Endothelial cell of umbilical vein (primary cell): ENCODE data around the gene MEF2C. TPM values are rescaled to one million over a fixed set of nuclear protein-coding genes. Genes with fewer than 3 reads are reported as not detected.

ENCODE experiments used
- BruUV-seq: library from RNA; stranded (reverse); fragments of 400-500 nt; replicated peaks from 2 replicates; lab custom pipeline; 2021; lab: Mats Ljungman, UMichigan
- CTCF ChIA-PET: fragments of 300-600, 350-600 bp; sonication (Branson Sonifier 250); formaldehyde crosslinking; loops from one replicate; lab custom pipeline; 2021; ENCODE audit warnings: antibody characterized with exemption, inconsistent platforms; lab: Charles Lee
- POLR2A ChIA-PET: fragments of 300-600, 350-600 bp; sonication (Branson Sonifier 250); formaldehyde crosslinking; loops from one replicate; lab custom pipeline; 2021; ENCODE audit warnings: antibody characterized with exemption, inconsistent platforms; lab: Charles Lee
- DNase-seq: peaks from one replicate; pipeline ENCODE4 v3.0.0-alpha.2; 2011; ENCODE audit warnings: low read depth, low spot score
- FAIRE-seq: peaks from 2 replicates; lab custom pipeline; 2011; peaks lifted over from hg19 to GRCh38; lab: Jason Lieb, UNC
- H2AFZ ChIP-seq: 2 replicates; pipeline ENCODE4 v1.6.0; 2012; ENCODE audit warnings: low read depth, low read length, control low read depth, inconsistent platforms
- H3K27ac ChIP-seq: 2 replicates; pipeline ENCODE4 v1.5.1; 2011; ENCODE audit warnings: low read depth, mild to moderate bottlenecking, control low read depth, low read length, moderate library complexity; ENCODE audit not compliant: insufficient read depth
- H3K27me3 ChIP-seq, 2 experiments: 2 replicates each; pipeline versions ENCODE4 v1.6.0 to v1.6.1; 2011; ENCODE audit warnings: low read length in 2 of 2, mixed read lengths in 1 of 2; ENCODE audit not compliant: control insufficient read depth in 2 of 2, insufficient read depth in 2 of 2
- H3K36me3 ChIP-seq, 2 experiments: 2 replicates in 1 of 2; 3 replicates in 1 of 2; pipeline ENCODE4 v1.5.1; 2011; ENCODE audit warnings: low read length in 2 of 2, mild to moderate bottlenecking in 1 of 2, moderate library complexity in 1 of 2; ENCODE audit not compliant: control insufficient read depth in 2 of 2, insufficient read depth in 2 of 2; ENCODE audit errors: extremely low read depth in 1 of 2
- H3K4me1 ChIP-seq: 3 replicates; pipeline ENCODE4 v1.5.1; 2011; ENCODE audit warnings: mild to moderate bottlenecking, low read length; ENCODE audit not compliant: control insufficient read depth, insufficient read depth; ENCODE audit errors: extremely low read depth
- H3K4me2 ChIP-seq: 2 replicates; pipeline ENCODE4 v1.6.1; 2011; ENCODE audit warnings: low read length, control low read depth, mixed read lengths; ENCODE audit not compliant: insufficient read depth
- H3K4me3 ChIP-seq, 3 experiments: fragments of 200-600 bp in 1 of 3; sonication (generic), shearing (Covaris generic) in 1 of 3; replicated peaks in 1 of 3; 2 replicates each; pipeline ENCODE4 v1.5.1; 2011 to 2016; ENCODE audit warnings: control low read depth in 3 of 3, low read length in 3 of 3, mild to moderate bottlenecking in 2 of 3, inconsistent platforms in 1 of 3, low read depth in 1 of 3, moderate library complexity in 1 of 3; ENCODE audit not compliant: insufficient read depth in 1 of 3
- H3K79me2 ChIP-seq: 2 replicates; pipeline ENCODE4 v1.6.0; 2012; ENCODE audit warnings: low read length, inconsistent platforms; ENCODE audit not compliant: control insufficient read depth, insufficient read depth
- H3K9ac ChIP-seq: replicated peaks from 2 replicates; pipeline ENCODE3; 2011; ENCODE audit warnings: low read length, control low read depth; ENCODE audit not compliant: insufficient read depth; ENCODE audit errors: extremely low read depth
- H3K9me1 ChIP-seq: replicated peaks from 3 replicates; pipeline ENCODE4 v1.6.0; 2011; ENCODE audit warnings: mild to moderate bottlenecking, low read length; ENCODE audit not compliant: control insufficient read depth, insufficient read depth; ENCODE audit errors: extremely low read depth
- H3K9me3 ChIP-seq: replicated peaks from 2 replicates; pipeline ENCODE4 v1.5.1; 2012; ENCODE audit warnings: low read length, inconsistent platforms; ENCODE audit not compliant: control insufficient read depth, insufficient read depth
- H4K20me1 ChIP-seq: replicated peaks from 2 replicates; pipeline ENCODE3; 2011; ENCODE audit warnings: mild to moderate bottlenecking, low read length; ENCODE audit not compliant: control insufficient read depth, insufficient read depth; ENCODE audit errors: extremely low read depth
- EZH2 ChIP-seq: IDR thresholded peaks from 2 replicates; pipeline ENCODE4 v1.6.1; 2012; ENCODE audit warnings: borderline replicate concordance, low read depth, mild to moderate bottlenecking, moderate library complexity, low read length, inconsistent platforms; ENCODE audit not compliant: severe bottlenecking
- FOS ChIP-seq: IDR thresholded peaks from 2 replicates; pipeline ENCODE4 v1.6.1; 2011; ENCODE audit warnings: mild to moderate bottlenecking, low read length, moderate library complexity, borderline replicate concordance; ENCODE audit not compliant: insufficient read depth
- GATA2 ChIP-seq: IDR thresholded peaks from 2 replicates; pipeline ENCODE4 v1.7.0; 2011; ENCODE audit warnings: low read depth, mild to moderate bottlenecking, moderate library complexity, mixed read lengths, low read length; ENCODE audit not compliant: insufficient read length, insufficient read depth
- JUN ChIP-seq: IDR thresholded peaks from 2 replicates; pipeline ENCODE4 v1.6.1; 2011; ENCODE audit warnings: borderline replicate concordance, low read depth; ENCODE audit not compliant: insufficient read length, insufficient read depth
- MYC ChIP-seq: IDR thresholded peaks from one replicate; pipeline ENCODE4 v1.6.1; 2011; ENCODE audit warnings: mild to moderate bottlenecking, low read depth, low read length
- POLR2A ChIP-seq: IDR thresholded peaks from 2 replicates; pipeline ENCODE4 v1.6.1; 2012; ENCODE audit warnings: low read depth, mild to moderate bottlenecking, control low read depth, low read length
- POLR2AphosphoS5 ChIP-seq: IDR thresholded peaks from 2 replicates; pipeline ENCODE4 v1.6.1; 2012; ENCODE audit warnings: low read depth, mild to moderate bottlenecking, control low read depth, low read length, moderate library complexity; ENCODE audit not compliant: insufficient read depth
- dilution Hi-C: fragments of 300-500 bp; cut with MboI; formaldehyde crosslinking; loops from one replicate; pipeline ENCODE4 v1.15.0; 2019; ENCODE audit warnings: low sequenced_read_pairs; ENCODE audit not compliant: extremely low pct_ligation_motif_present
- intact Hi-C: fragments of 100-400 bp; cut with micrococcal nuclease; formaldehyde crosslinking; loops from one replicate; pipeline ENCODE4 v1.10.0; 2022
- polyA plus RNA-seq, 4 experiments: library from polyadenylated mRNA; depleted of rRNA in 3 of 4; stranded (reverse) in 3 of 4; unstranded in 1 of 4; fragments of >200 nt; gene quantifications; 2 replicates each; pipeline versions ENCODE4 v1.2.1 to v1.2.3, GENCODE V29; 2011 to 2012; ENCODE audit warnings: missing spikeins in 1 of 4
- total RNA-seq: library from RNA; stranded (reverse); gene quantifications from 2 replicates; pipeline ENCODE4 v1.2.3, GENCODE V29; 2021
- TF ChIP-seq, protein P1 (sequence below): IDR thresholded peaks from 2 replicates; pipeline ENCODE4 v1.6.1; 2011; ENCODE audit not compliant: insufficient read depth, insufficient read length
- TF ChIP-seq, protein P2 (sequence below), 2 donors: IDR thresholded peaks; 1 replicate in 1 of 2; 2 replicates in 1 of 2; pipeline ENCODE4 v1.5.1; 2011; ENCODE audit warnings: low read length in 2 of 2, mild to moderate bottlenecking in 2 of 2, moderate library complexity in 2 of 2, control low read depth in 1 of 2, inconsistent platforms in 1 of 2, low read depth in 1 of 2; ENCODE audit not compliant: insufficient read depth in 1 of 2; ENCODE audit errors: extremely low read depth in 1 of 2

The MEF2C gene
- total and polyA plus RNA-seq, 2 donors (not counting 3 experiments of a cell fraction or from before 2014, with no cell fraction given) = 21.2 to 67.7 TPM

DNA sequence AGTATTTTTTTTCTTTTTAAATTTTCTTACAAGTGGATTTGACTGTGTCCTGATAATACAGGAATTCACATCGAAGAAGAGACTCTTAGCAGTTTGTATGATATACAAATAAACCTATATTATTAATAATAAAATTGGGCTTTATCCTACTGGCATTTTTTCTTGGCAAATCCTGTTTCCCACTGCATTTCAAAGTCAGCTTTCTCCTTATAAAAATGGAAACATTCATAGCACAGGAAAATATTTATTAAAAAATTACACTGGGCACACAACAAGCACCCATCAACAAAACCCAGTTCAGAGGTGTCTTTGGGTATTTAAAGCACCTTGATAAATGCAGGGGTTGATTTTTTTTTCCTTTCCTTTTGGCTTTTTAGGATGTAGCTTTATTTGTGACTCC lies 200.9 kb downstream of the MEF2C start:
- no peak for DNase-seq
- intact Hi-C loops = loop anchor here (5.0 kb wide), 1 partner anchor 1270 kb away; the partner anchor contains the start of gene CCNH
- H2AFZ ChIP-seq = no peak overlapping the region
- H3K4me1 ChIP-seq = peaks cover 3% of the 10 kb centered on the region
- H3K36me3 ChIP-seq = no peaks in the 10 kb centered on the region
- H3K9ac ChIP-seq = no peak overlapping the region
- no peaks in the 10 kb centered on the region for H4K20me1 ChIP-seq
- no peaks in the 10 kb centered on the region for H3K79me2 ChIP-seq
- no TSS peak for BruUV-seq
- dilution Hi-C loops = loop anchor here (25.0 kb wide), 1 partner anchor 545 kb away; no protein-coding TSS in a partner anchor
- peaks cover 87 to 99% of the 10 kb centered on the region in 2 experiments for H3K27me3 ChIP-seq
- TF ChIP-seq EZH2 (no peak), POLR2A (no peak), GATA2 (no peak), MYC (no peak), FOS (no peak), JUN (no peak), POLR2AphosphoS5 (no peak)
- TF ChIP-seq, protein P1, sequence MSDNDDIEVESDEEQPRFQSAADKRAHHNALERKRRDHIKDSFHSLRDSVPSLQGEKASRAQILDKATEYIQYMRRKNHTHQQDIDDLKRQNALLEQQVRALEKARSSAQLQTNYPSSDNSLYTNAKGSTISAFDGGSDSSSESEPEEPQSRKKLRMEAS = no peak
- TF ChIP-seq, protein P2, sequence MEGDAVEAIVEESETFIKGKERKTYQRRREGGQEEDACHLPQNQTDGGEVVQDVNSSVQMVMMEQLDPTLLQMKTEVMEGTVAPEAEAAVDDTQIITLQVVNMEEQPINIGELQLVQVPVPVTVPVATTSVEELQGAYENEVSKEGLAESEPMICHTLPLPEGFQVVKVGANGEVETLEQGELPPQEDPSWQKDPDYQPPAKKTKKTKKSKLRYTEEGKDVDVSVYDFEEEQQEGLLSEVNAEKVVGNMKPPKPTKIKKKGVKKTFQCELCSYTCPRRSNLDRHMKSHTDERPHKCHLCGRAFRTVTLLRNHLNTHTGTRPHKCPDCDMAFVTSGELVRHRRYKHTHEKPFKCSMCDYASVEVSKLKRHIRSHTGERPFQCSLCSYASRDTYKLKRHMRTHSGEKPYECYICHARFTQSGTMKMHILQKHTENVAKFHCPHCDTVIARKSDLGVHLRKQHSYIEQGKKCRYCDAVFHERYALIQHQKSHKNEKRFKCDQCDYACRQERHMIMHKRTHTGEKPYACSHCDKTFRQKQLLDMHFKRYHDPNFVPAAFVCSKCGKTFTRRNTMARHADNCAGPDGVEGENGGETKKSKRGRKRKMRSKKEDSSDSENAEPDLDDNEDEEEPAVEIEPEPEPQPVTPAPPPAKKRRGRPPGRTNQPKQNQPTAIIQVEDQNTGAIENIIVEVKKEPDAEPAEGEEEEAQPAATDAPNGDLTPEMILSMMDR (IDR thresholded peaks at IDR 0.05; ENCODE audit: extremely low read depth in 1 of 2, insufficient read depth in 1 of 2, low read depth in 1 of 2, low read length in 2 of 2) = no peak
- no peak for FAIRE-seq
- no peaks in the 10 kb centered on the region for H3K9me1 ChIP-seq
- no peak overlapping the region for H3K4me2 ChIP-seq
- CTCF ChIA-PET = interaction anchor here (1.0 to 7.5 kb wide), 6 partner anchors 9 to 905 kb away, joined by 3 to 120 read pairs (median 6); no protein-coding TSS in a partner anchor
- H3K27ac ChIP-seq = no peak overlapping the region
- POLR2A ChIA-PET = no interaction called here
- H3K4me3 ChIP-seq = no peak overlapping the region
- no peaks in the 10 kb centered on the region for H3K9me3 ChIP-seq
